HG03039 (cell line): Measurements from ENCODE around the gene OLFML2B.
"Not testable (repeated sequence)": the region's sequence is repeated elsewhere in the genome, so short reads cannot be mapped to it uniquely, and the experiment has no call there.

Experiments used
- ATAC-seq: cut with Tn5 transposase; IDR thresholded peaks from one replicate; pipeline ENCODE4 v1.9.1; 2021; ENCODE audit warnings: mild to moderate bottlenecking, moderate library complexity; ENCODE audit not compliant: unreplicated experiment

OLFML2B gene

GRCh38 chr1:162023547-162024501 lies at the start of gene OLFML2B:
Gene OLFML2B, minus strand, starts transcription at chr1:162023869. Its CDS starts 439 bp downstream, at chr1:162023430.
- ATAC-seq = no peak

- ATAC-seq = no peak
Measured at GRCh38 chr1:162072740-162073139, 49.1 kb upstream of the OLFML2B start.

DNA sequence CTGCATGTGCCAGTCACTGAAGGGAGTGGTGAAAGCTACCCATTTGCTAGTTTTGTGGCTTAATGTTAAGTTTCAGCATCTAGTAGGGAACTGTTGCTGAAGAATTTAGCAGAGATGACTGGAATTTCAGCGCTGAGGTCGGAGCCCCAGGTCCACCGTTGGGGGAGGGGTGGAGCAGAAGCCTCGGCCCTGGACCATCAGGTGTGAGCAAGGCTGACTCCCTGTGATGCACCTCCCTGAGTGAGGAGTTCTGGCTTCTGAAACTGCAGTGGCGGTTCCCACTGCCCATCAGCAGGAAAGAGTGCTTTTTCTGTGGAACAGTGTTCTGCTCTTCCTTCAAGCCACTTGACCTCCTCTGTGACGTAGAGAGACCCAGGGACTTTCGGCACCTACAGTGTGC lies 47.2 kb upstream of the OLFML2B start:
- ATAC-seq = no peak

DNA sequence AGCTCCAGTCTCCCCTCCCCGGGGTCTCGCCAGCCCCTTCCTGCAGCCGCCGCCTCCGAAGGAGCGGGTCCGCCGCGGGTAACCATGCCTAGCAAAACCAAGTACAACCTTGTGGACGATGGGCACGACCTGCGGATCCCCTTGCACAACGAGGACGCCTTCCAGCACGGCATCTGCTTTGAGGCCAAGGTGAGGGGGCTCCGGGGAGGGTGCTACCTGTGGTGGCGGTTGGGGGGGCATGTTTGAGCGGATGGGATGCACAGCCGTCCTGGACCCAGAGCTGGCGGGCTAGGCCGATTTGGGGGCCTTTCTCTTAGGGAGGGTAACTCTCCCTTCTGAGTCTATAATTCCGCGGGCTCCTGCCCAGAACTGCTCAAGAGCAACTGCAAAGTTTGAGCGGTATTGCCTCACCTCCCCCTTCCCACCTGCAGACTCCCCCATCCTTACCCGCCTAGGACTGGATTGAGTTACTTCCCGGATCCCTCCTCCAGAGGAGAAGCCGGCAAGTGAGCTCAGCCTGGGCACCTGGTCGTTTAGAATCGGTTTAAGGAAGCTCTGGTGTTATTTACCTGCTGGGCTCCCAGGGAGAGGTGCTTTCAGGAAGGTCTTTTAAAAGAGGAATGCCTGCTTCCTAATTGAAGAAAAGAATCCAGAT lies 46.6 kb upstream of the OLFML2B start:
- ATAC-seq = no peak

- peak; percentile 98 for ATAC-seq
Measured at GRCh38 chr1:162069334-162070093, 45.8 kb upstream of the OLFML2B start, which contains the start of gene NOS1AP. Gene NOS1AP, plus strand, starts transcription at chr1:162069691. Its CDS starts 487 bp downstream, at chr1:162070178.

- ATAC-seq = no peak
Measured at GRCh38 chr1:162068301-162068700, 44.6 kb upstream of the OLFML2B start.

DNA sequence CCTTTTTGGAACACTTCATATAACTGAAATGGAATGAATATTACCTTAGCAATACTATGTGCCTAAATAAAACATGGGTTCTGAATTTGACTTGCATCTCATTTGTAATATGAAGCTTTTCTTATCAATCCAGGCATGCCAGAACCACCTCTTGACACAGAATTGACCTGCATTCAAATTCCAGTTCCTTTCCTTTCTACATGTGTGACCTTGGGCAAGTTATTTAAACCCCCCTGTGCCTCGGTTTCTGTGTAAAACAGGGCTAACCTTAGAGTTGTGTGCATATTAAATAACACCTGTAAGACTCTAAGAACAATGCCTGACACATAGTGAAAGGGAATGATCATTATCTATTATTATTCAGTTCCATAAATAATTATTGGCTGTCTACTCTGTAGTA lies 43.8 kb upstream of the OLFML2B start:
- ATAC-seq = no peak

DNA sequence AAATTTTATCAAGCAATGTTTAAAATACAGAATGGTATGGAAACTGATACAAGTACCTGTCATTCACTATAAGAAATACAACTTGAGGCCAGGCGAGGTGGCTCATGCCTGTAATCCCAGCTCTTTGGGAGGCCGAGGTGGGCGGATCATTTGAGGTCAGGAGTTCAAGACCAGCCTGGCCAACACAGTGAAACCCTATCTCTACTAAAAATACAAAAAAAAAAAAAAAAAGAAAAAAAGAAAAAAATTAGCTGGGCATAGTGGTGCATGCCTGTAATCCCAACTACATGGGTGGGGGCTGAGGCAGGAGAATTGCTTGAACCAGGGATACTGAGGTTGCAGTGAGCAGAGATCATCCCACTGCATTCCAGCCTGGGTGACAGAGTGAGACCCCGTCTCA lies 43.2 kb upstream of the OLFML2B start:
- ATAC-seq = not testable (repeated sequence)

GRCh38 chr1:162065016-162065415 lies 41.3 kb upstream of the OLFML2B start:
- no peak for ATAC-seq

- no peak for ATAC-seq
Measured at GRCh38 chr1:162062542-162063015, 38.9 kb upstream of the OLFML2B start.

GRCh38 chr1:162060314-162060713 lies 36.6 kb upstream of the OLFML2B start:
- no peak for ATAC-seq

DNA sequence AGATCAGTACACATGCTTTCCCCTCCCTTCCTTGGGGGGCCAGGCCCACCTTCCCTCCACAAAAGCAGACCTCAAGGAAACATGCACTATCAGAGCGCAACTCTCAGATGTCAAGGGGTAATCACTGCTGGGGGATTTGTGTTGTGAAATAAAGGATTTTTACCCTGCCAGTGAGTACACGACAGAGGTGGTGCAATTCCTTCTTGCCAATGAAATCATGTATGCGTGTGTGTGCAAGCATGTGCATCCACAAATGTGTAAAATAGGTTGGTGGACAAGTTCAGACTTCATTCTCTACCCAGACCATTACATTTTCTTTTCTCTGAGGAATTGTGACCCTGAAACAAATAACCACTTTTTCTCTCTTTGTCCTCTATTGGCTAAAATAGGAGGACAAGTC lies 36.1 kb upstream of the OLFML2B start:
- no peak for ATAC-seq

DNA sequence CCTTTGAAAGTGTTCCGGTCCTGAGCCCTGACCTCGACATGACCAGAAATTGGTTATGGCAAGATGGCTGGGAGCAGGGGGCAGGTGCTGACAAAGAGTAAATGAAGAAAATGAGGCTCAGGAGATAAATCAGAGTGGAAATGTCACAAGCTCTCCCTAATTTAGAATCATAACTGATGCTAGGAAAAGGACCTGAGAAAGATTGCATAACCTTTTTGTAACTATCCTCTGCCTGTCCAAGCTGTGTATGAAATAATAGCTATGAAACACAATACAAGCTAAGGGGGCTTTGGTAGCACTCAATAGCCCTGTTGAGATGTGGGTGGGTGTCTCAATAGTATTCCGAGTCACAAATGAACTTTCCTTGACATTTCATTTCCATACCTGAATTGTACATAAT lies 32.9 kb upstream of the OLFML2B start:
- ATAC-seq = no peak

- ATAC-seq = no peak
Measured at GRCh38 chr1:162056043-162056442, 32.4 kb upstream of the OLFML2B start.

DNA sequence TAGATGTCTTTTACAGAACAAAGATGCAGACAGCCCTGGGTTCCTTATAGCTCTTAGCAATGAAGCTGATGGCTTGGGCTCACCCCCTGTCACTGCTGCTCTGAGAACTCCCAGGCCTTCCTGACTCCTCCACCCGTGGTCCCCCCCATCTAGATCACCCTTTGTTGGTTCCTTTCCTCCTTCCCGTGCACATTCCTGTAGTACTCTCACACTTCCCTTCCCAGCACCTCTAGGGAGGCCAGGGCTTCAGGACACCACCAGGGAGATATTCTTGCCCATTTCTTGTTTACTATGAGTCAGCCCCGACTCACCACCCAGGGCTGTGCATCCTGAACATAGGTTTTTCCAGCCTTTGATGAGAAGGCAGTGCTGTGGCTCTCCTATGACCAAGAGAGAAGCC lies 31.4 kb upstream of the OLFML2B start:
- no peak for ATAC-seq

DNA sequence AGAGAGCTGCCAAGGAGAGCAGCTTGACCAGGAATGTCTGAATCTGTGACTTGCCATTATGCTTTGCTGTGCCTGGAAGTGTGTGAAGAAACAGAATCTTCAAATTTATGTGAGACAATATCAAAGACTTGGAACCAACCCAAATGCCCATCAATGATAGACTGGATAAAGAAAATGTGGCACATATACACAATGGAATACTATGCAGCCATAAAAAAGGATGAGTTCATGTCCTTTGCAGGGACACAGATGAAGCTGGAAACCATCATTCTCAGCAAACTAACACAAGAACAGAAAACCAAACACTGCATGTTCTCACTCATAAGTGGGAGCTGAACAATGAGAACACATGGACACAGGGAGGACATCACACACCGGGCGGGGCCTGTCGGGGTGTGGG lies 30.3 kb upstream of the OLFML2B start:
- not testable (repeated sequence) for ATAC-seq

- ATAC-seq = no peak
Measured at GRCh38 chr1:162046921-162047320, 23.3 kb upstream of the OLFML2B start.

DNA sequence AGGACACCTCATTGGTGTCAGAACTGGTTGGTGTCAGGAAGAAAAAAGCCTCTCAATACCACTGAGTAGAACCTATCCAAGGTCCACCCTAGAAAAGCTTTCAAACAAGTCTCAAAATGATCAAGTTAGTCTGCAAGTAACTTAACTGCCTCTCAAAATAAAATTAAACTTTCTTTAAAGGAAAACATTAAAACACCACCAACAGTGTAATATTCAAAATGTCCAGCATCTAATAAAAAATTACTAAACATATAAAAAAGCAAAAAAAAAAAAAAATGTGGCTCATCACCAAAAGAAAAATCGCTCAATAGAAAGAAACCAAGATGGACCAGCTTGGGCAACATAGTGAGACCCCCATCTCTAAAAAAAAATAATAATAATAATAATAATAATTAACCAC lies 18.7 kb upstream of the OLFML2B start:
- ATAC-seq = no peak

DNA sequence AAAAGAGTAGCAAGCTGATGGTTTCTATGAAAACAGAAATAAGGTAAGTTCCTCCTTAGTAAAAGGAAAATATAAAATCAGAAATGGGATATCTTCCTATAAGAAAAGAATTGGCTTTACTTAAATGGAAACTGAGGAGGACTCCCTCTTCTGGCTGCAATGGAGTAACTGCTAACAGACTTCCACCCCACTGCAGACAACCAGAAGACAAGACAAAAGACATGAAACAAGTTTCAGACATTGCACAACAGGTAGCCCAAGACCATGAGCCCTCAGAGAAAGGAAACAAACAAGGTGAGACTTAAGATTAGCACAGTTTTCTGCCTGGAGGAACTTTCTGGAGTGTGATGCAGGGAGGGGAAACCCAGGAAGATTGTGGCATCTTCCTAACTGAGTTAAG lies 17.0 kb upstream of the OLFML2B start:
- no peak for ATAC-seq

DNA sequence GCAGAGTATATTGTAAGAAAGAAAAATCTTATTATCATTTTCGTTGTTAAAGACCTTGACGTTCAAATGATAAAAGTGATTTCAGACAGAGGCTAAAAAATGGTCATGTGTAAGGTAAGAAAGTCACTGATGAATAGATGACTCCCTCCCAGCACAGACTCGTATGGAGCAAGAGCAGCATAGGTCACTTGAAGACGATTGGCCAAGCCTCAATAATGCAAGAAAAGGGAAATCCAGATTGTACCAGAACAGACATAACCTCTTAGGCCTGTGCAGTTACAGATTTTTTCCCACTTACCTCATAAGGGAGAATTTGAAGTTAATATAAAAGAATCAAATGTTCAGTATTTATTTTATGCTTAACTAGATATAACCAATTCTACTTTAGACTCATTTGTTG lies 16.3 kb upstream of the OLFML2B start:
- no peak for ATAC-seq

DNA sequence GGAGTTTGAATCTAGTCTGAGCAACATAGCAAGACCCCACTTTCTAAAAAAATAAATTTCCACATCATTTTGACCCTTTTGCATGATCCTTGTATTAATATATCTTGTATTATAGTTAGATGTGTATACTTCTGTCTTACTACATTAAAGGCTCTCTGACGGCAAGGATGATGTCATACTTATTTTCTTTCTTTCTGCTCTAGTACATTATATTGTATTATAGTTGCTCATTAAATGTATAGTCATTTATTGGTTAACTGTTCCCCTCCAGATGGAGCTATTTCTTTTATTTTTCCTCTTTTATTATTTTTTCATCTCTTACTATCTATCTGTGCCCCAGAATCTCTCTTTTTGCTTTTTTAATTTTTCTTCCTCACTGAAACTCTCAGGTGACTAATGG lies 15.0 kb upstream of the OLFML2B start:
- ATAC-seq = no peak
